HCT116 (cell line): ENCODE results near the gene KCNQ4. TPM values are rescaled to one million over a fixed set of nuclear protein-coding genes. Genes with fewer than 3 reads are reported as not detected.

Experiments used
- ATAC-seq: fragments of 200-7000 bp; cut with Tn5 transposase; 2 replicates; pipeline ENCODE4 v1.9.1; 2020; ENCODE audit warnings: mild to moderate bottlenecking, moderate library complexity
- BruUV-seq: library from RNA; stranded (reverse); fragments of 400-500 nt; replicated peaks from 2 replicates; lab custom pipeline; 2021; lab: Mats Ljungman, UMichigan
- CTCF ChIA-PET: fragments of 300-600 bp; sonication (Branson Sonifier 250); formaldehyde crosslinking; loops from one replicate; lab custom pipeline; 2021; ENCODE audit warnings: antibody characterized with exemption; lab: Charles Lee
- POLR2A ChIA-PET: fragments of 300-600, 350-600 bp; sonication (Branson Sonifier 250); formaldehyde crosslinking; loops from one replicate; lab custom pipeline; 2021; ENCODE audit warnings: antibody characterized with exemption; lab: Charles Lee
- RAD21 ChIA-PET, 2 experiments: fragments of 300-600 bp; sonication (Branson Sonifier 250); formaldehyde crosslinking; loops; one replicate each; lab custom pipeline; 2023; ENCODE audit warnings: low total read pairs in 2 of 2; ENCODE audit not compliant: uncharacterized antibody in 2 of 2, unreplicated experiment in 2 of 2, low non-redundant PET in 1 of 2; lab: Charles Lee
- DNase-seq: peaks from one replicate; pipeline ENCODE4 v3.0.0-alpha.2; 2010; ENCODE audit warnings: low read depth, low spot score
- H2AFZ ChIP-seq: fragments of 200-600 bp; shearing (Covaris generic), sonication (generic); 2 replicates; pipeline ENCODE4 v1.6.1; 2017; ENCODE audit warnings: low read depth, mixed run types, mixed read lengths, antibody characterized with exemption, low read length; ENCODE audit not compliant: poor library complexity, severe bottlenecking
- H3K27ac ChIP-seq: 2 replicates; pipeline ENCODE4 v1.5.1; 2012; ENCODE audit warnings: low read depth, low read length
- H3K27me3 ChIP-seq: fragments of 200-600 bp; sonication (generic); 2 replicates; pipeline ENCODE4 v1.6.1; 2016; ENCODE audit warnings: mixed run types, low read length, mixed read lengths; ENCODE audit not compliant: insufficient read depth
- H3K36me3 ChIP-seq, 2 experiments: fragments of 200-500 bp in 1 of 2; fragments of 200-600 bp in 1 of 2; sonication (Bioruptor generic) in 1 of 2; sonication (generic) in 1 of 2; 2 replicates each; pipeline versions ENCODE4 v1.5.1 to v1.6.1; 2014 to 2016; ENCODE audit warnings: low read length in 2 of 2, inconsistent platforms in 1 of 2, mixed read lengths in 1 of 2, mixed run types in 1 of 2; ENCODE audit not compliant: insufficient read depth in 2 of 2, control insufficient read depth in 1 of 2
- H3K4me1 ChIP-seq, 2 experiments: fragments of 200-600 bp in 1 of 2; sonication (generic) in 1 of 2; 2 replicates each; pipeline versions ENCODE4 v1.5.1 to v1.6.1; 2012 to 2017; ENCODE audit warnings: low read length in 2 of 2, inconsistent platforms in 1 of 2, mild to moderate bottlenecking in 1 of 2, mixed read lengths in 1 of 2, mixed run types in 1 of 2, moderate library complexity in 1 of 2; ENCODE audit not compliant: insufficient read depth in 2 of 2, control insufficient read depth in 1 of 2
- H3K4me2 ChIP-seq: fragments of 200-600 bp; sonication (generic); 2 replicates; pipeline ENCODE4 v1.6.1; 2017; ENCODE audit warnings: mixed run types, low read length, mixed read lengths
- H3K4me3 ChIP-seq, 2 experiments: fragments of 200-600 bp in 1 of 2; sonication (generic) in 1 of 2; replicated peaks in 1 of 2; 2 replicates each; pipeline ENCODE4 v1.5.1; 2011 to 2016; ENCODE audit warnings: low read length in 2 of 2, control low read depth in 1 of 2, low read depth in 1 of 2, mild to moderate bottlenecking in 1 of 2, mixed read lengths in 1 of 2, mixed run types in 1 of 2
- H3K79me2 ChIP-seq: fragments of 200-600 bp; sonication (generic); 2 replicates; pipeline ENCODE4 v1.6.1; 2017; ENCODE audit warnings: mild to moderate bottlenecking, mixed run types, low read length, moderate library complexity, mixed read lengths; ENCODE audit not compliant: insufficient read depth
- H3K9ac ChIP-seq: fragments of 200-600 bp; sonication (generic); 2 replicates; pipeline ENCODE4 v1.6.1; 2016; ENCODE audit warnings: low read length, mixed read lengths
- H3K9me2 ChIP-seq: fragments of 200-600 bp; sonication (generic), shearing (Covaris generic); 2 replicates; pipeline ENCODE4 v1.6.1; 2017; ENCODE audit warnings: mixed run types, mild to moderate bottlenecking, moderate library complexity; ENCODE audit not compliant: insufficient read depth
- H3K9me3 ChIP-seq, 2 experiments: fragments of 200-500 bp in 1 of 2; fragments of 200-600 bp in 1 of 2; sonication (Bioruptor generic) in 1 of 2; sonication (generic) in 1 of 2; 2 replicates each; pipeline ENCODE4 v1.6.1; 2014 to 2017; ENCODE audit warnings: low read length in 2 of 2, mixed read lengths in 2 of 2, inconsistent platforms in 1 of 2, low read depth in 1 of 2, mild to moderate bottlenecking in 1 of 2, mixed run types in 1 of 2, moderate library complexity in 1 of 2; ENCODE audit not compliant: control insufficient read depth in 1 of 2, insufficient read depth in 1 of 2
- H4K20me1 ChIP-seq: fragments of 200-600 bp; sonication (generic), shearing (Covaris generic); 2 replicates; pipeline ENCODE4 v1.6.1; 2017; ENCODE audit warnings: mixed run types, mild to moderate bottlenecking, moderate library complexity; ENCODE audit not compliant: insufficient read depth
- ATF3 ChIP-seq: IDR thresholded peaks from 2 replicates; pipeline ENCODE4 v1.6.1; 2012
- CBX3 ChIP-seq: IDR thresholded peaks from 2 replicates; pipeline ENCODE4 v1.6.1; 2012; ENCODE audit warnings: low read depth
- CEBPB ChIP-seq: IDR thresholded peaks from 2 replicates; pipeline ENCODE4 v1.6.1; 2012; ENCODE audit warnings: low read depth
- EGR1 ChIP-seq: IDR thresholded peaks from 2 replicates; pipeline ENCODE4 v1.6.1; 2012; ENCODE audit warnings: low read depth
- ELF1 ChIP-seq: IDR thresholded peaks from 2 replicates; pipeline ENCODE4 v1.6.1; 2012; ENCODE audit warnings: low read depth, borderline replicate concordance
- EZH2 ChIP-seq: fragments of 200-600 bp; sonication (generic); IDR thresholded peaks from 2 replicates; pipeline ENCODE4 v1.6.1; 2017; ENCODE audit warnings: antibody characterized with exemption, mixed run types
- EZH2phosphoT487 ChIP-seq: fragments of 200-600 bp; IDR thresholded peaks from 2 replicates; pipeline ENCODE4 v1.6.1; 2018; ENCODE audit warnings: antibody characterized with exemption, borderline replicate concordance
- FOSL1 ChIP-seq: IDR thresholded peaks from 2 replicates; pipeline ENCODE4 v1.6.1; 2012; ENCODE audit warnings: low read depth
- JUND ChIP-seq: IDR thresholded peaks from 2 replicates; pipeline ENCODE4 v1.6.1; 2012
- MAX ChIP-seq: IDR thresholded peaks from 2 replicates; pipeline ENCODE4 v1.6.1; 2012
- POLR2A ChIP-seq: IDR thresholded peaks from 2 replicates; pipeline ENCODE4 v1.7.0; 2011; ENCODE audit warnings: borderline replicate concordance; ENCODE audit not compliant: insufficient read depth, insufficient read length; ENCODE audit errors: extremely low read depth
- POLR2AphosphoS5 ChIP-seq: IDR thresholded peaks from 2 replicates; pipeline ENCODE4 v1.6.1; 2011; ENCODE audit warnings: mild to moderate bottlenecking, low read depth, low read length, moderate library complexity
- RAD21 ChIP-seq: IDR thresholded peaks from 2 replicates; pipeline ENCODE4 v1.6.1; 2012; ENCODE audit warnings: low read depth, mild to moderate bottlenecking
- REST ChIP-seq: IDR thresholded peaks from 2 replicates; pipeline ENCODE4 v1.6.1; 2012; ENCODE audit warnings: low read depth
- SIN3A ChIP-seq: IDR thresholded peaks from 2 replicates; pipeline ENCODE4 v1.6.1; 2012; ENCODE audit warnings: low read depth
- SP1 ChIP-seq: IDR thresholded peaks from 2 replicates; pipeline ENCODE4 v1.6.1; 2012; ENCODE audit warnings: low read depth
- SRF ChIP-seq: IDR thresholded peaks from 2 replicates; pipeline ENCODE4 v1.6.1; 2012; ENCODE audit warnings: low read depth
- TCF7L2 ChIP-seq: IDR thresholded peaks from 2 replicates; pipeline ENCODE4 v1.7.0; 2011; ENCODE audit warnings: borderline replicate concordance, inconsistent platforms; ENCODE audit not compliant: insufficient read depth, insufficient read length; ENCODE audit errors: extremely low read depth
- ZBTB33 ChIP-seq: IDR thresholded peaks from 2 replicates; pipeline ENCODE4 v1.6.1; 2011; ENCODE audit warnings: mild to moderate bottlenecking, low read length, moderate library complexity; ENCODE audit not compliant: insufficient replicate concordance; ENCODE audit errors: extremely low read depth
- ZNF274 ChIP-seq: fragments of 200-500 bp; sonication (Bioruptor generic); IDR thresholded peaks from 2 replicates; pipeline ENCODE4 v1.6.1; 2014; ENCODE audit warnings: mild to moderate bottlenecking, low read depth, low read length, inconsistent platforms
- intact Hi-C: fragments of 100-400 bp; cut with micrococcal nuclease; formaldehyde crosslinking; loops from 2 replicates; pipeline ENCODE4 v1.10.0; 2022
- total RNA-seq: library from RNA; stranded (reverse); gene quantifications from one replicate; pipeline ENCODE4 v1.2.1, GENCODE V29; 2021; ENCODE audit not compliant: unreplicated experiment

The KCNQ4 gene
- total RNA-seq, 1 experiment from 2014 or later = 4.1 TPM

- intact Hi-C loops = no loop called here
- H3K4me2 ChIP-seq = no peak overlapping the region
- H3K4me3 ChIP-seq = no peak overlapping the region
- no peak overlapping the region for H2AFZ ChIP-seq
- H3K9me3 ChIP-seq = no peaks in the 10 kb centered on the region
- no peaks in the 10 kb centered on the region for H3K9me2 ChIP-seq
- ChIA-PET POLR2A (no interaction called here), RAD21 (no interaction called here), CTCF (interaction anchor here (1.9 kb wide), 1 partner anchor 92 kb away, joined by 7 read pairs; no protein-coding TSS in a partner anchor)
- DNase-seq = no peak
- no peaks in the 10 kb centered on the region for H3K27me3 ChIP-seq
- no peaks in the 10 kb centered on the region for H4K20me1 ChIP-seq
- no peaks in the 10 kb centered on the region for H3K79me2 ChIP-seq
- no TSS peak for BruUV-seq
- ATAC-seq = no peak
- H3K36me3 ChIP-seq = no peaks in the 10 kb centered on the region
- H3K27ac ChIP-seq = no peak overlapping the region
- H3K4me1 ChIP-seq = peaks cover 0 to 4% of the 10 kb centered on the region in 2 experiments; a peak in 1 of 4 replicates
- TF ChIP-seq ZNF274 (no peak), REST (no peak), SRF (no peak), MAX (no peak), CEBPB (no peak), RAD21 (no peak), FOSL1 (no peak), EGR1 (no peak), ELF1 (no peak), EZH2phosphoT487 (no peak), CBX3 (no peak), POLR2AphosphoS5 (no peak), TCF7L2 (no peak), JUND (no peak), SIN3A (no peak), SP1 (no peak), POLR2A (no peak), ZBTB33 (no peak), EZH2 (no peak), ATF3 (no peak)
- H3K9ac ChIP-seq = no peak overlapping the region
Observed at GRCh38 chr1:40856656-40857302, 73.2 kb downstream of the KCNQ4 start.
